GM06990 (cell line): Measurements from ENCODE around the gene CCSER1.

ENCODE experiments used
- DNase-seq: peaks from one replicate; pipeline ENCODE4 v3.0.0-alpha.2; 2011; ENCODE audit not compliant: insufficient read length; ENCODE audit errors: extremely low read depth
- H3K27me3 ChIP-seq: replicated peaks from 2 replicates; pipeline ENCODE4 v1.6.0; 2011; ENCODE audit warnings: low read length; ENCODE audit not compliant: control insufficient read depth, insufficient read depth
- H3K36me3 ChIP-seq: 2 replicates; pipeline ENCODE4 v1.5.1; 2011; ENCODE audit warnings: low read length; ENCODE audit not compliant: control insufficient read depth, insufficient read depth
- H3K4me3 ChIP-seq: replicated peaks from 2 replicates; pipeline ENCODE4 v1.5.1; 2011; ENCODE audit warnings: low read depth, mild to moderate bottlenecking, control low read depth, low read length
- CTCF ChIP-seq: IDR thresholded peaks from 2 replicates; pipeline ENCODE4 v1.5.1; 2011; ENCODE audit warnings: low read length, control low read depth, mild to moderate bottlenecking, inconsistent platforms; ENCODE audit not compliant: insufficient read depth, poor library complexity, severe bottlenecking

Gene CCSER1

GRCh38 chr4:90766837-90767236, 639.6 kb downstream of the CCSER1 start:
- no peak for TF ChIP-seq CTCF
- H3K36me3 ChIP-seq = no peaks in the 10 kb centered on the region
- no peaks in the 10 kb centered on the region for H3K27me3 ChIP-seq
- DNase-seq = no peak
- no peak overlapping the region for H3K4me3 ChIP-seq

DNA sequence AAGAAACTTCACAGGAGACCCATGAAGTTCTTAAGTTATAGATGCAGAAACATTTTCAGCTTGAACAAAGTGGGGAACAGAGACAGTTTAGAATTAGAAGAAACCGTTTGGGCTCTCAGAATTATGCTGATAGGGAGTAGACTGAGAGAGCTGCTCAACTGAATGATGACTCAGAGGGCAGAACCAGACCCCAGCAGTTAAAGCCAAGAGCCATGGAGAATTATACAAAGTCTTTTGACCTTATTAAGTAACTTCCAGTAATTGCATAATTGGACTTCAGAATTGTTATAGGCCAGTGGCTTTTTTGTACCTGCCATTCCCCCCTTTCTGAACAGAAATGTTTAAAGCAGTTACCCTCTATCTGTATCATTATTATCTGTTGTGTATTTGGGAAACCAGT, 642.1 kb downstream of the CCSER1 start:
- Histone ChIP-seq H3K4me3 (no peak overlapping the region), H3K36me3 (no peaks in the 10 kb centered on the region), H3K27me3 (no peaks in the 10 kb centered on the region)
- DNase-seq = no peak
- no peak for TF ChIP-seq CTCF

DNA sequence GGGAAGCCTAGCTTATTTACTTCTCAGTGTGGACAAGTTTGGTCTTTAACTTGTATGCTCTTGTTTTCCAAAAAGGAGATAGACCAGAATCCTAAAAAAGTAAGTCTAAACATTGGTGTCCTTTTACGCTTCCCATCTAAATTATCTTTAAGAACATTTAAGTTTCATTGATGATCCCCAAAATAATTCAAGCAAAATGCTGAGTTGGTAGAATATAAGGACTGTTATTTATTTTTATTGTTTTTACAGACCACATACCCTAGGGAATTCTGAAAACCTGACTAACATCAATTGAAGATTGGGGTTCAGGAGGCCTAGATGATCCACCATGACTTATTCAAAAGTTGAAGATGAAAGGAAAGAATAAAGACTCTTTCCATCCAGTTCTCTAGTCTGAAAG, 653.0 kb downstream of the CCSER1 start:
- no peak for DNase-seq
- Histone ChIP-seq H3K27me3 (no peaks in the 10 kb centered on the region), H3K36me3 (no peaks in the 10 kb centered on the region), H3K4me3 (no peak overlapping the region)
- no peak for TF ChIP-seq CTCF

DNA sequence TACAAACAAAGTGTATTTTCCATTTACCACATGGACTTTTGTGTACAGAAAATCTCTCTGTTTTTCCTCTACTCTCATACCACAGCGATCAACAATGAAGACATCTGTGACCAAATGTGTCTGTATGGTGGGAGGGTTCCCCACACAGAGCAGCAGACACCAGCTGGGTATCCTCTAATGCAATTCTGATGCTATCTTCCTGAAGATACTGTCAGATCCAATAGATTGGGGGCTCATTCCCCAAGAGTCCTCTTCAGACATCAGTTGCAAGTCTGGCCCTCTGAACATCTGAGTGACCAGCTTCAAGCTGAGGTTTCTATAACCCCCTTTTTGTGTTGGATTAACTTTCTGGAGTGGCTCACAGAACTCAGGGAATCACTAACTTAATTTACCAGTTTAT, 659.4 kb downstream of the CCSER1 start:
- H3K4me3 ChIP-seq = no peak overlapping the region
- no peaks in the 10 kb centered on the region for H3K27me3 ChIP-seq
- no peak for TF ChIP-seq CTCF

DNA sequence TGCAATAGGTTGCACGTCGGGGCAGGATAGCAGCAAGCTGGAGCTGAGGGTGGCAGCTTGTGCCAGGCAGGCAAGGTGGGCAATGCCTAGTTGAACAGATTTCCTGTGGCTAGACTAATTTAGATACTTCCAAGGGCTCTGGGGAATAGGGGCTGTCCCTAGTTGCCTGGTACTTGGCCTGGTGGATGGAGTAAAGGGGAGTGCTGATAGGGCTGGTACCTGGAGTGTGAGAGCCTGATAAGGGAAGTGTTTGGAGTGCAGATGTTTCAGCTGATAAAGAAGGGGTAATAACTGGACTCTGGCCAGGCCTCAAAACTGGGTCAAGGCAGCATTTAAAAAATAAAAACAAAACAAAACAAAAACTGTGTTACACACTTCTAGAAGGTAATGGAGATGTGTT, 665.5 kb downstream of the CCSER1 start:
- H3K36me3 ChIP-seq = no peaks in the 10 kb centered on the region
- no peaks in the 10 kb centered on the region for H3K27me3 ChIP-seq
- no peak for TF ChIP-seq CTCF
- DNase-seq = no peak
- H3K4me3 ChIP-seq = no peak overlapping the region

More for the DNA sequence above, 659.4 kb downstream of the CCSER1 start:
- H3K36me3 ChIP-seq = no peaks in the 10 kb centered on the region
- DNase-seq = no peak

DNA sequence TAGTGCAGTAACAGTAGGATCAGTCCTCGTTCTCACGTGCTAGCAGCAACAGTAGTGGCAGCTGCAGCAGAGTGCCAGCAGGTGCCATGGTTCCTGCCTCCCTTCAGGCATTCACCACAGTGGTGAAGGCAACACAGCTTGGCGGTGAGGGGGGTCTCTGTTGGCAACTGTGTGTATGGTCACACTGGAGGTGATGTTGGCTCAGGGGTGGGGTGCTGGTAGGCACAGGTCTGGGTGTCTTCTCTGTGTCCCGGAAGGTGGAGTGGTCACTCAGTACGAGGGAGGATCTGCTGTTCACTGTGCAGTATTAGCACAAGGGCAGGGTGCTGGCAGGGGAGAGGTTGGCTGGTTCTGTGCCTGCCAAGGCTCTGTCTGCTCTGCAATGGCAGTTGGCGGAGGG, 671.8 kb downstream of the CCSER1 start:
- H3K27me3 ChIP-seq = no peaks in the 10 kb centered on the region
- no peak for TF ChIP-seq CTCF

More for the DNA sequence above, 671.8 kb downstream of the CCSER1 start:
- no peak for DNase-seq
- Histone ChIP-seq H3K4me3 (no peak overlapping the region), H3K36me3 (no peaks in the 10 kb centered on the region)
